Measurements from ENCODE around the gene COLGALT1.

DNA sequence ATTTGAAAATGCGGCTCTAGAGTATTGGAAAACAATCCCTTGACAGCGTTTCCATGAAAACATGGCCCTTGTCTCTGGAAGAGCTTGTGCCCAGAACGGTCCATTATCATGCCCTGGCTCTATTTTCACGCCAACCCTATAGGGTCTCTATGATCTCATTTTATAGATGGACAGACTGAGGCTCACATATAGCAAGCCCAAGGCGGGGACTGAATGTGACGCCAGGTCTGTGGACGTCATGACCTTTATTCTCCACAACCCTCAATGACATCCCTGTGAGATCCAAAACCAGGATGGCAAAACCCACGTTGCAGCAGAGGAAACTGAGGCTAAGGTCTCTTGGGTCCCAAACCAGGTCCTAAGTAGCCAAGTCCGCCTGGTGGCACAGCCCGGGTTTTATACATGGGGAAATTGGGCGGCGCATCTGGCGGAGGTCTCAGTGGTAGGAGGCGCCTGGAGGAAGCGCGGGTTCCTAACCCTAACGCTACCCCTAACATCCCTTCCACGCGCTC is 425 bp upstream of the COLGALT1 start:
- no peak for TF ChIP-seq POLR2A (IDR thresholded peaks at IDR 0.05)
- no peak for TF ChIP-seq CTCF (IDR thresholded peaks at IDR 0.05)
